Measurements from ENCODE around the gene FN1.

Gene FN1

GRCh38 chr2:215407061-215407460 lies 28.8 kb downstream of the FN1 start:
- DNase-seq (ENCODE audit: low read depth), result no peak

GRCh38 chr2:215405722-215406581 lies 29.9 kb downstream of the FN1 start:
- no peak for DNase-seq (ENCODE audit: low read depth)

GRCh38 chr2:215404348-215405012 lies 31.4 kb downstream of the FN1 start:
- no peak for DNase-seq (ENCODE audit: low read depth)

- DNase-seq (ENCODE audit: low read depth), result no peak
Observed at GRCh38 chr2:215403441-215404347, 32.2 kb downstream of the FN1 start.

GRCh38 chr2:215401896-215402379 lies 33.9 kb downstream of the FN1 start:
- no peak for DNase-seq (ENCODE audit: low read depth)

GRCh38 chr2:215399067-215399716 lies 36.7 kb downstream of the FN1 start:
- DNase-seq (ENCODE audit: low read depth), result no peak

- no peak for DNase-seq (ENCODE audit: low read depth)
Observed at GRCh38 chr2:215397632-215398341, 38.1 kb downstream of the FN1 start.

- DNase-seq (ENCODE audit: low read depth), result no peak
Observed at GRCh38 chr2:215396595-215397313, 39.1 kb downstream of the FN1 start.

GRCh38 chr2:215395687-215396460 lies 40.0 kb downstream of the FN1 start:
- DNase-seq (ENCODE audit: low read depth), result no peak

- DNase-seq (ENCODE audit: low read depth), result no peak
Observed at GRCh38 chr2:215394102-215394805, 41.6 kb downstream of the FN1 start.

GRCh38 chr2:215392687-215393270 lies 43.1 kb downstream of the FN1 start:
- no peak for DNase-seq (ENCODE audit: low read depth)

- no peak for DNase-seq (ENCODE audit: low read depth)
Observed at GRCh38 chr2:215392164-215392563, 43.7 kb downstream of the FN1 start.

- DNase-seq (ENCODE audit: low read depth), result no peak
Observed at GRCh38 chr2:215391531-215391930, 44.3 kb downstream of the FN1 start.

- no peak for DNase-seq (ENCODE audit: low read depth)
Observed at GRCh38 chr2:215390550-215390913, 45.3 kb downstream of the FN1 start.

GRCh38 chr2:215388002-215388728 lies 47.7 kb downstream of the FN1 start:
- no peak for DNase-seq (ENCODE audit: low read depth)

GRCh38 chr2:215386566-215386965 lies 49.3 kb downstream of the FN1 start:
- no peak for DNase-seq (ENCODE audit: low read depth)

- DNase-seq (ENCODE audit: low read depth), result no peak
Observed at GRCh38 chr2:215384710-215385109, 51.2 kb downstream of the FN1 start.
